Aorta (tissue), 5 donors: ENCODE data around the gene FILIP1L. TPM values are rescaled to one million over a fixed set of nuclear protein-coding genes. Genes with fewer than 3 reads are reported as not detected.

Source experiments
- ATAC-seq: fragments of 200-7000 bp; cut with Tn5 transposase; one replicate; pipeline ENCODE4 v1.9.1; 2022; ENCODE audit warnings: moderate library complexity; ENCODE audit not compliant: low FRiP score
- DNase-seq, 2 donors: peaks; one replicate each; pipeline ENCODE4 v3.0.0-alpha.2; 2020
- H3K27ac ChIP-seq, 2 donors: one replicate each; pipeline ENCODE4 v1.5.1; 2013; ENCODE audit warnings: low read length in 2 of 2, mild to moderate bottlenecking in 2 of 2, moderate library complexity in 2 of 2, control low read depth in 1 of 2, inconsistent platforms in 1 of 2, low read depth in 1 of 2
- H3K27me3 ChIP-seq, 2 donors: one replicate each; pipeline ENCODE4 v1.6.1; 2013; ENCODE audit warnings: control low read depth in 1 of 2, low read length in 1 of 2, mild to moderate bottlenecking in 1 of 2, moderate library complexity in 1 of 2; ENCODE audit not compliant: insufficient read depth in 2 of 2, control insufficient read depth in 1 of 2
- H3K36me3 ChIP-seq, 2 donors: one replicate each; pipeline ENCODE4 v1.6.1; 2013; ENCODE audit warnings: control low read depth in 1 of 2, low read length in 1 of 2, mild to moderate bottlenecking in 1 of 2; ENCODE audit not compliant: insufficient read depth in 2 of 2, control insufficient read depth in 1 of 2
- H3K4me1 ChIP-seq, 2 donors: one replicate each; pipeline ENCODE4 v1.6.1; 2013; ENCODE audit warnings: low read length in 2 of 2, control low read depth in 1 of 2, mild to moderate bottlenecking in 1 of 2, moderate library complexity in 1 of 2; ENCODE audit not compliant: insufficient read depth in 2 of 2, control insufficient read depth in 1 of 2
- H3K4me3 ChIP-seq, 2 donors: one replicate each; pipeline ENCODE4 v1.5.1; 2013; ENCODE audit warnings: low read length in 2 of 2, control low read depth in 1 of 2, mild to moderate bottlenecking in 1 of 2
- H3K9me3 ChIP-seq: one replicate; pipeline ENCODE4 v1.6.1; 2013; ENCODE audit warnings: mild to moderate bottlenecking, low read length; ENCODE audit not compliant: control insufficient read depth
- WGBS, 2 donors: extraction: QIAGEN DNeasy Blood & Tissue Kit; methylation state at CpG; one replicate each; pipeline ENCODE4 v1.1.7; 2013; 5-methylcytosine and 5-hydroxymethylcytosine counted together
- intact Hi-C, 2 donors: fragments of 100-400 bp; cut with DNase I; formaldehyde crosslinking; loops; one replicate each; pipeline versions ENCODE4 v1.14.2 to v1.15.0; 2022
- long read RNA-seq, 2 donors: library from polyadenylated mRNA; unstranded; transcript quantifications; one replicate each; pipeline ENCODE4 v2.0.0, GENCODE V29; 2020 to 2021
- polyA plus RNA-seq, 2 donors: library from polyadenylated mRNA; stranded (reverse); fragments of 200-250 nt; gene quantifications; one replicate each; pipeline ENCODE4 v1.2.3, GENCODE V29; 2013
- total RNA-seq, 2 donors: library from RNA; stranded (reverse); fragmentation: NEBNext Ultra II Directional; extraction: Animal tissue kit (Norgen Biotek cat#: 25700); gene quantifications; one replicate each; pipeline ENCODE4 v1.2.1, GENCODE V29; 2021
- donor health status: healthy with polysubstance abuse.
- donor health status: Bipolar disorder and iron deficiency.
- donor health status: DM: no; HTN: no; CAD: no.
- donor health status: DM: no; HTN: no; CAD: no.
- donor health status: DM: yes; HTN: yes; CAD: no.

Gene FILIP1L
- 100 to 1,000 TPM; 332 to 861 TPM for total RNA-seq
- 100 to 1,000 TPM; 168 to 170 TPM for polyA plus RNA-seq
- long read RNA-seq, donor 1, transcript FILIP1L-210 (3 exons, 2,898 nt) = minor isoform, 14 of 1,352 reads
- long read RNA-seq, donor 1, transcript FILIP1L-207 (2 exons, 567 nt) = minor isoform, 66 of 1,352 reads
- long read RNA-seq, donor 1, transcript FILIP1L-203 (2 exons, 3,280 nt) = major isoform, 933 of 1,352 reads
- long read RNA-seq, donor 1, partial matches to known transcripts = 2 of 1,352 reads
- long read RNA-seq, donor 1, other reads (novel, unspliced or antisense) = 337 of 1,352 reads
- long read RNA-seq, donor 2, transcript FILIP1L-207 (2 exons, 567 nt) = minor isoform, 6 of 361 reads
- long read RNA-seq, donor 2, transcript FILIP1L-203 (2 exons, 3,280 nt) = major isoform, 240 of 361 reads
- long read RNA-seq, donor 2, partial matches to known transcripts = 1 of 361 reads
- long read RNA-seq, donor 2, other reads (novel, unspliced or antisense) = 111 of 361 reads

- no peak for DNase-seq
- H3K27me3 ChIP-seq = no peaks in the 10 kb centered on the region
- no peak within 1 kb of the TSS for H3K27ac ChIP-seq
- no peaks in the 10 kb centered on the region for H3K9me3 ChIP-seq
- H3K36me3 ChIP-seq = no peaks in the 10 kb centered on the region
- intact Hi-C loops = no loop called here
- peaks cover 2 to 9% of the 10 kb centered on the region in 2 donors for H3K4me1 ChIP-seq
- ATAC-seq = no peak
- H3K4me3 ChIP-seq = no peak within 1 kb of the TSS
- 73 to 74% methylated on average over 7 of the region's 7 CpGs for WGBS, 2 donors
Measured at GRCh38 chr3:100114413-100115030, at the start of gene FILIP1L. TSS of gene FILIP1L (minus strand) at chr3:100114501.

- no peaks in the 10 kb centered on the region for H3K36me3 ChIP-seq
- peak overlapping the region; percentile 88 to 99 for H3K27ac ChIP-seq
- peaks cover 0 to 14% of the 10 kb centered on the region in 2 donors for H3K4me1 ChIP-seq
- ATAC-seq = peak; percentile 84
- intact Hi-C loops = loop anchor here (5.0 to 10.0 kb wide), 5 partner anchors 56 to 321 kb away; no protein-coding TSS in a partner anchor
- 3 to 8% methylated on average over 2 of the region's 2 CpGs for WGBS, 2 donors
- no peaks in the 10 kb centered on the region for H3K9me3 ChIP-seq
- DNase-seq = no peak
- H3K4me3 ChIP-seq = no peak overlapping the region
- no peaks in the 10 kb centered on the region for H3K27me3 ChIP-seq
Measured at GRCh38 chr3:100163787-100164186, 49.5 kb upstream of the FILIP1L start.

GRCh38 chr3:100160521-100160920 is 46.2 kb upstream of the FILIP1L start:
- Histone ChIP-seq H3K27me3 (no peaks in the 10 kb centered on the region), H3K4me1 (peaks cover 0 to 14% of the 10 kb centered on the region in 2 donors), H3K4me3 (no peak overlapping the region), H3K9me3 (peaks cover 1% of the 10 kb centered on the region), H3K27ac (peak overlapping the region in 1 of 2 donors; percentile 96), H3K36me3 (no peaks in the 10 kb centered on the region)
- no peak for DNase-seq
- intact Hi-C loops = loop anchor here (5.0 to 10.0 kb wide), 5 partner anchors 53 to 318 kb away; no protein-coding TSS in a partner anchor
- ATAC-seq = no peak
- WGBS, 2 donors = 7 to 8% methylated on average over 2 of the region's 2 CpGs

- WGBS, 2 donors = 5% methylated on average over 4 of the region's 4 CpGs
- H3K36me3 ChIP-seq = no peaks in the 10 kb centered on the region
- H3K9me3 ChIP-seq = peaks cover 1% of the 10 kb centered on the region
- peak; percentile 39 for ATAC-seq
- DNase-seq = no peak
- peak overlapping the region; percentile 79 to 96 for H3K27ac ChIP-seq
- intact Hi-C loops = loop anchor here (5.0 to 10.0 kb wide), 7 partner anchors 52 to 317 kb away; no protein-coding TSS in a partner anchor
- H3K4me3 ChIP-seq = no peak overlapping the region
- peaks cover 0 to 11% of the 10 kb centered on the region in 2 donors for H3K4me1 ChIP-seq
- no peaks in the 10 kb centered on the region for H3K27me3 ChIP-seq
Measured at GRCh38 chr3:100159331-100160153, 45.2 kb upstream of the FILIP1L start.

GRCh38 chr3:100158918-100159330 is 44.6 kb upstream of the FILIP1L start:
- 15 to 16% methylated on average over 2 of the region's 2 CpGs for WGBS, 2 donors
- intact Hi-C loops = loop anchor here in 1 of 2 donors (10.0 kb wide), 2 partner anchors 74 to 294 kb away; no protein-coding TSS in a partner anchor
- DNase-seq = no peak
- H3K36me3 ChIP-seq = no peaks in the 10 kb centered on the region
- peaks cover 1% of the 10 kb centered on the region for H3K9me3 ChIP-seq
- peak; percentile 20 for ATAC-seq
- H3K27me3 ChIP-seq = no peaks in the 10 kb centered on the region
- H3K4me1 ChIP-seq = peaks cover 0 to 11% of the 10 kb centered on the region in 2 donors
- H3K4me3 ChIP-seq = no peak overlapping the region
- peak overlapping the region in 1 of 2 donors; percentile 73 for H3K27ac ChIP-seq

- H3K4me3 ChIP-seq = no peak overlapping the region
- H3K4me1 ChIP-seq = peaks cover 0 to 11% of the 10 kb centered on the region in 2 donors
- DNase-seq (no peak), ATAC-seq (no peak)
- peak overlapping the region; percentile 64 to 70 for H3K27ac ChIP-seq
- peaks cover 1% of the 10 kb centered on the region for H3K9me3 ChIP-seq
- intact Hi-C loops = loop anchor here in 1 of 2 donors (10.0 kb wide), 2 partner anchors 73 to 293 kb away; no protein-coding TSS in a partner anchor
- no peaks in the 10 kb centered on the region for H3K27me3 ChIP-seq
- WGBS, 2 donors = 53 to 54% methylated on average over 2 of the region's 2 CpGs
- no peaks in the 10 kb centered on the region for H3K36me3 ChIP-seq
Measured at GRCh38 chr3:100157685-100158084, 43.4 kb upstream of the FILIP1L start.

GRCh38 chr3:100155590-100155989 is 41.3 kb upstream of the FILIP1L start:
- no peaks in the 10 kb centered on the region for H3K36me3 ChIP-seq
- no peak overlapping the region for H3K27ac ChIP-seq
- no peak overlapping the region for H3K4me3 ChIP-seq
- intact Hi-C loops = loop anchor here in 1 of 2 donors (10.0 kb wide), 2 partner anchors 71 to 291 kb away; no protein-coding TSS in a partner anchor
- peaks cover 2 to 7% of the 10 kb centered on the region in 2 donors for H3K4me1 ChIP-seq
- H3K9me3 ChIP-seq = peaks cover 1% of the 10 kb centered on the region
- DNase-seq (no peak), ATAC-seq (no peak)
- H3K27me3 ChIP-seq = no peaks in the 10 kb centered on the region

- no peaks in the 10 kb centered on the region for H3K36me3 ChIP-seq
- peaks cover 1% of the 10 kb centered on the region for H3K9me3 ChIP-seq
- H3K4me3 ChIP-seq = no peak overlapping the region
- no peak for DNase-seq
- no peak overlapping the region for H3K27ac ChIP-seq
- no peaks in the 10 kb centered on the region for H3K27me3 ChIP-seq
- peaks cover 2 to 5% of the 10 kb centered on the region in 2 donors for H3K4me1 ChIP-seq
- intact Hi-C loops = loop anchor here in 1 of 2 donors (10.0 kb wide), 2 partner anchors 70 to 290 kb away; no protein-coding TSS in a partner anchor
- no peak for ATAC-seq
Measured at GRCh38 chr3:100155128-100155527, 40.8 kb upstream of the FILIP1L start.
